Body of pancreas (tissue), 4 donors: ENCODE measurements around the gene IRS4. TPM values are rescaled to one million over a fixed set of nuclear protein-coding genes. Genes with fewer than 3 reads are reported as not detected.

Experiments used
- ATAC-seq: fragments of 150-250 bp; one replicate; pipeline ENCODE4 v1.9.1; 2016
- DNase-seq, 4 donors: peaks; one replicate each; pipeline ENCODE4 v3.0.0-alpha.2; 2019
- H3K27ac ChIP-seq, 4 donors: fragments of 200-600 bp; sonication (generic); 1 replicate in 3 of 4; 2 replicates in 1 of 4; pipeline versions ENCODE4 v1.5.1 to v1.6.1; 2016 to 2019; ENCODE audit warnings: mild to moderate bottlenecking in 1 of 4, mixed read lengths in 1 of 4, moderate library complexity in 1 of 4
- H3K27me3 ChIP-seq, 2 donors: fragments of 200-600 bp; sonication (generic); one replicate each; pipeline ENCODE4 v1.6.0; 2016; ENCODE audit warnings: mild to moderate bottlenecking in 1 of 2
- H3K36me3 ChIP-seq, 2 donors: fragments of 200-600 bp; sonication (generic); replicated peaks in 1 of 2; 2 replicates each; pipeline ENCODE4 v1.5.1; 2016; ENCODE audit warnings: low read depth in 2 of 2; ENCODE audit not compliant: insufficient read depth in 1 of 2
- H3K4me1 ChIP-seq: fragments of 200-600 bp; sonication (generic); one replicate; pipeline ENCODE4 v1.6.0; 2016
- H3K4me3 ChIP-seq, 2 donors: fragments of 200-600 bp; sonication (generic); 1 replicate in 1 of 2; 2 replicates in 1 of 2; pipeline ENCODE4 v1.5.1; 2016 to 2019
- H3K9me3 ChIP-seq, 3 donors: fragments of 200-600 bp; sonication (generic); 1 replicate in 2 of 3; 2 replicates in 1 of 3; pipeline ENCODE4 v1.5.1; 2016
- POLR2A ChIP-seq, 3 donors: fragments of 450-650 bp; IDR thresholded peaks; one replicate each; pipeline ENCODE4 v1.6.1; 2016; ENCODE audit warnings: antibody characterized with exemption in 3 of 3, mild to moderate bottlenecking in 2 of 3
- WGBS, 2 donors: methylation state at CpG; one replicate each; pipeline ENCODE4 v1.1.5; 2017; 5-methylcytosine and 5-hydroxymethylcytosine counted together
- intact Hi-C: fragments of 100-400 bp; cut with DNase I; formaldehyde crosslinking; loops from one replicate; pipeline ENCODE4 v1.15.1; 2023
- total RNA-seq, 2 donors: library from RNA; depleted of rRNA; stranded (reverse); fragments of >200 nt; gene quantifications; one replicate each; pipeline ENCODE4 v1.1.0, GENCODE V29; 2016
- TF ChIP-seq, protein P1 (sequence below), 7 experiments: fragments of 450-650 bp in 4 of 7; fragments of 200-600 bp in 3 of 7; sonication (generic) in 3 of 7; IDR thresholded peaks; one replicate each; pipeline ENCODE4 v1.5.1; 2016 to 2019; ENCODE audit warnings: antibody characterized with exemption in 7 of 7

Gene IRS4
- total RNA-seq, 2 donors from 2014 or later, result 0.26 TPM; not detected in 1

- DNase-seq, result no peak
- H3K27me3 ChIP-seq, result peaks cover 0 to 3% of the 10 kb centered on the region in 2 donors
Observed at GRCh38 chrX:108737754-108738153, 1.4 kb upstream of the IRS4 start.

GRCh38 chrX:108735679-108736508, 469 bp downstream of the IRS4 start:
- 1 to 2% methylated on average over 7 to 36 of the region's 82 CpGs for WGBS, 2 donors
- Histone ChIP-seq H3K4me1 (peaks cover 23% of the 10 kb centered on the region), H3K9me3 (no peaks in the 10 kb centered on the region), H3K27ac (no peak overlapping the region), H3K36me3 (no peaks in the 10 kb centered on the region), H3K4me3 (no peak overlapping the region), H3K27me3 (peaks cover 0 to 3% of the 10 kb centered on the region in 2 donors)
- ATAC-seq, result peak; percentile 30
- intact Hi-C loops, result no loop called here
- no peak for DNase-seq
- TF ChIP-seq POLR2A (IDR thresholded peaks at IDR 0.05), result no peak
- TF ChIP-seq, protein P1, sequence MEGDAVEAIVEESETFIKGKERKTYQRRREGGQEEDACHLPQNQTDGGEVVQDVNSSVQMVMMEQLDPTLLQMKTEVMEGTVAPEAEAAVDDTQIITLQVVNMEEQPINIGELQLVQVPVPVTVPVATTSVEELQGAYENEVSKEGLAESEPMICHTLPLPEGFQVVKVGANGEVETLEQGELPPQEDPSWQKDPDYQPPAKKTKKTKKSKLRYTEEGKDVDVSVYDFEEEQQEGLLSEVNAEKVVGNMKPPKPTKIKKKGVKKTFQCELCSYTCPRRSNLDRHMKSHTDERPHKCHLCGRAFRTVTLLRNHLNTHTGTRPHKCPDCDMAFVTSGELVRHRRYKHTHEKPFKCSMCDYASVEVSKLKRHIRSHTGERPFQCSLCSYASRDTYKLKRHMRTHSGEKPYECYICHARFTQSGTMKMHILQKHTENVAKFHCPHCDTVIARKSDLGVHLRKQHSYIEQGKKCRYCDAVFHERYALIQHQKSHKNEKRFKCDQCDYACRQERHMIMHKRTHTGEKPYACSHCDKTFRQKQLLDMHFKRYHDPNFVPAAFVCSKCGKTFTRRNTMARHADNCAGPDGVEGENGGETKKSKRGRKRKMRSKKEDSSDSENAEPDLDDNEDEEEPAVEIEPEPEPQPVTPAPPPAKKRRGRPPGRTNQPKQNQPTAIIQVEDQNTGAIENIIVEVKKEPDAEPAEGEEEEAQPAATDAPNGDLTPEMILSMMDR (IDR thresholded peaks at IDR 0.05), result no peak

More at GRCh38 chrX:108737754-108738153, 1.4 kb upstream of the IRS4 start:
- 32 to 33% methylated on average over 5 of the region's 5 CpGs for WGBS, 2 donors
- Histone ChIP-seq H3K27ac (no peak overlapping the region), H3K4me3 (no peak overlapping the region), H3K36me3 (no peaks in the 10 kb centered on the region), H3K4me1 (peaks cover 20% of the 10 kb centered on the region), H3K9me3 (no peaks in the 10 kb centered on the region)
- intact Hi-C loops, result no loop called here
- ATAC-seq, result no peak
- TF ChIP-seq, protein P1 (IDR thresholded peaks at IDR 0.05), result no peak
- TF ChIP-seq POLR2A (IDR thresholded peaks at IDR 0.05), result no peak

GRCh38 chrX:108735091-108735678, 1.2 kb downstream of the IRS4 start:
- DNase-seq (peak in 3 of 4 donors; percentile 4 to 40 (median 24)), ATAC-seq (no peak)
- no peaks in the 10 kb centered on the region for H3K36me3 ChIP-seq
- no peak overlapping the region for H3K4me3 ChIP-seq
- 0 to 2% methylated on average over 11 to 29 of the region's 36 CpGs for WGBS, 2 donors
- no peaks in the 10 kb centered on the region for H3K9me3 ChIP-seq
- intact Hi-C loops, result no loop called here
- peaks cover 23% of the 10 kb centered on the region for H3K4me1 ChIP-seq
- H3K27ac ChIP-seq, result no peak overlapping the region
- no peak for TF ChIP-seq POLR2A (IDR thresholded peaks at IDR 0.05)
- TF ChIP-seq, protein P1 (IDR thresholded peaks at IDR 0.05), result peak in 2 of 7 experiments; percentile 18 to 26
- H3K27me3 ChIP-seq, result peaks cover 0 to 3% of the 10 kb centered on the region in 2 donors

- Histone ChIP-seq H3K4me3 (no peak overlapping the region), H3K9me3 (no peaks in the 10 kb centered on the region), H3K27ac (no peak overlapping the region), H3K4me1 (peaks cover 23% of the 10 kb centered on the region), H3K36me3 (no peaks in the 10 kb centered on the region), H3K27me3 (no peaks in the 10 kb centered on the region)
- intact Hi-C loops, result no loop called here
- 46 to 52% methylated on average over 5 of the region's 7 CpGs for WGBS, 2 donors
- DNase-seq (no peak), ATAC-seq (no peak)
- TF ChIP-seq, protein P1 (IDR thresholded peaks at IDR 0.05), result no peak
- no peak for TF ChIP-seq POLR2A (IDR thresholded peaks at IDR 0.05)
Observed at GRCh38 chrX:108734426-108734825, 1.9 kb downstream of the IRS4 start.
